Heart left ventricle (tissue), 13 donors: Measurements from ENCODE around the gene POMT1.

ENCODE experiments used
- POLR2A ChIP-seq, 2 donors: fragments of 450-650 bp; IDR thresholded peaks; one replicate each; pipeline ENCODE4 v1.6.1; 2017; ENCODE audit warnings: antibody characterized with exemption in 2 of 2, mild to moderate bottlenecking in 2 of 2, moderate library complexity in 2 of 2
- TF ChIP-seq, protein P1 (sequence below), 12 donors: fragments of 200-600 bp; sonication (generic) in 4 of 12; IDR thresholded peaks; one replicate each; pipeline versions ENCODE4 v1.5.0 to v1.8.0; 2018 to 2022; ENCODE audit warnings: antibody characterized with exemption in 12 of 12, mild to moderate bottlenecking in 5 of 12
- donor health status: ischemic (EF 13 %, LVEDD 7.1; RV severe dilation, severe dysfunction).
- donor health status: DM: no; HTN: yes; CAD: no.
- donor health status: DM: no; HTN: no; CAD: no.
- donor health status: ischemic (EF 25% LVEDD 6.9; RV normal size, moderate dysfunction).
- donor health status: ischemic (EF 25% LVEDD 5.7; RV mildly dilated, moderate dysfunction).
- donor health status: ischemic (EF 35%, LVEDD 5.7; RV mildly dilated, moderate dysfunction).
- donor health status: nonischemic (EF 11% LVEDD 7.7; RV severe dilation, severe dysfunction).
- donor health status: DM: yes; HTN: yes; CAD: no.
- donor health status: PGD.
- donor health status: ischemic (EF 29% LVEDD 5.4; RV normal size, mild dysfunction).
- donor health status: nonischemic (EF 23%, LVEDD 6.1; RV moderate dilation, normal function).

DNA sequence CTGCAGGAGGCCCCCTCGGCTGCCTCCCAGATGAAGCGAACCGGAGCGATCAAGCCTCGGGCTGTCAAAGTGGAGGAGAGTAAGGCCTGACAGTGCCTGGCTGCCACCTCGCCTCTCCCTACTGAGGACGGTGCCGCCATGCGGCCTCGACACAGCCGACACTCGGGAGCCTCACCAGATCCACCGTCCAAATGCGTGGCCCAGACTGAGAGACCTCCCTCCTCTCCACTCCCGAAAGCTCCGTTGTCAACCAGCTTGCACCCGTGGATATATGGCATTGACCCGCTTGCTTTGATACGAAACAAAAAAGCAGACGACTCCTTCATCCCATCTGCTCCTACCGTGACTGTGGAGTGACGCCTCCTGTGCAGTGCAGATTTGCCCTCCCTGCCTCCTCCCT, 6.9 kb upstream of the POMT1 start:
- TF ChIP-seq, protein P1, sequence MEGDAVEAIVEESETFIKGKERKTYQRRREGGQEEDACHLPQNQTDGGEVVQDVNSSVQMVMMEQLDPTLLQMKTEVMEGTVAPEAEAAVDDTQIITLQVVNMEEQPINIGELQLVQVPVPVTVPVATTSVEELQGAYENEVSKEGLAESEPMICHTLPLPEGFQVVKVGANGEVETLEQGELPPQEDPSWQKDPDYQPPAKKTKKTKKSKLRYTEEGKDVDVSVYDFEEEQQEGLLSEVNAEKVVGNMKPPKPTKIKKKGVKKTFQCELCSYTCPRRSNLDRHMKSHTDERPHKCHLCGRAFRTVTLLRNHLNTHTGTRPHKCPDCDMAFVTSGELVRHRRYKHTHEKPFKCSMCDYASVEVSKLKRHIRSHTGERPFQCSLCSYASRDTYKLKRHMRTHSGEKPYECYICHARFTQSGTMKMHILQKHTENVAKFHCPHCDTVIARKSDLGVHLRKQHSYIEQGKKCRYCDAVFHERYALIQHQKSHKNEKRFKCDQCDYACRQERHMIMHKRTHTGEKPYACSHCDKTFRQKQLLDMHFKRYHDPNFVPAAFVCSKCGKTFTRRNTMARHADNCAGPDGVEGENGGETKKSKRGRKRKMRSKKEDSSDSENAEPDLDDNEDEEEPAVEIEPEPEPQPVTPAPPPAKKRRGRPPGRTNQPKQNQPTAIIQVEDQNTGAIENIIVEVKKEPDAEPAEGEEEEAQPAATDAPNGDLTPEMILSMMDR (IDR thresholded peaks at IDR 0.05) = no peak
- no peak for TF ChIP-seq POLR2A (IDR thresholded peaks at IDR 0.05)
